ENCODE measurements around the gene COL23A1. TPM values are rescaled to one million over a fixed set of nuclear protein-coding genes. Genes with fewer than 3 reads are reported as not detected.

The COL23A1 gene
- total and polyA plus RNA-seq, 2 experiments from 2014 or later: 4.8 to 8.2 TPM

- TF ChIP-seq, protein P1, sequence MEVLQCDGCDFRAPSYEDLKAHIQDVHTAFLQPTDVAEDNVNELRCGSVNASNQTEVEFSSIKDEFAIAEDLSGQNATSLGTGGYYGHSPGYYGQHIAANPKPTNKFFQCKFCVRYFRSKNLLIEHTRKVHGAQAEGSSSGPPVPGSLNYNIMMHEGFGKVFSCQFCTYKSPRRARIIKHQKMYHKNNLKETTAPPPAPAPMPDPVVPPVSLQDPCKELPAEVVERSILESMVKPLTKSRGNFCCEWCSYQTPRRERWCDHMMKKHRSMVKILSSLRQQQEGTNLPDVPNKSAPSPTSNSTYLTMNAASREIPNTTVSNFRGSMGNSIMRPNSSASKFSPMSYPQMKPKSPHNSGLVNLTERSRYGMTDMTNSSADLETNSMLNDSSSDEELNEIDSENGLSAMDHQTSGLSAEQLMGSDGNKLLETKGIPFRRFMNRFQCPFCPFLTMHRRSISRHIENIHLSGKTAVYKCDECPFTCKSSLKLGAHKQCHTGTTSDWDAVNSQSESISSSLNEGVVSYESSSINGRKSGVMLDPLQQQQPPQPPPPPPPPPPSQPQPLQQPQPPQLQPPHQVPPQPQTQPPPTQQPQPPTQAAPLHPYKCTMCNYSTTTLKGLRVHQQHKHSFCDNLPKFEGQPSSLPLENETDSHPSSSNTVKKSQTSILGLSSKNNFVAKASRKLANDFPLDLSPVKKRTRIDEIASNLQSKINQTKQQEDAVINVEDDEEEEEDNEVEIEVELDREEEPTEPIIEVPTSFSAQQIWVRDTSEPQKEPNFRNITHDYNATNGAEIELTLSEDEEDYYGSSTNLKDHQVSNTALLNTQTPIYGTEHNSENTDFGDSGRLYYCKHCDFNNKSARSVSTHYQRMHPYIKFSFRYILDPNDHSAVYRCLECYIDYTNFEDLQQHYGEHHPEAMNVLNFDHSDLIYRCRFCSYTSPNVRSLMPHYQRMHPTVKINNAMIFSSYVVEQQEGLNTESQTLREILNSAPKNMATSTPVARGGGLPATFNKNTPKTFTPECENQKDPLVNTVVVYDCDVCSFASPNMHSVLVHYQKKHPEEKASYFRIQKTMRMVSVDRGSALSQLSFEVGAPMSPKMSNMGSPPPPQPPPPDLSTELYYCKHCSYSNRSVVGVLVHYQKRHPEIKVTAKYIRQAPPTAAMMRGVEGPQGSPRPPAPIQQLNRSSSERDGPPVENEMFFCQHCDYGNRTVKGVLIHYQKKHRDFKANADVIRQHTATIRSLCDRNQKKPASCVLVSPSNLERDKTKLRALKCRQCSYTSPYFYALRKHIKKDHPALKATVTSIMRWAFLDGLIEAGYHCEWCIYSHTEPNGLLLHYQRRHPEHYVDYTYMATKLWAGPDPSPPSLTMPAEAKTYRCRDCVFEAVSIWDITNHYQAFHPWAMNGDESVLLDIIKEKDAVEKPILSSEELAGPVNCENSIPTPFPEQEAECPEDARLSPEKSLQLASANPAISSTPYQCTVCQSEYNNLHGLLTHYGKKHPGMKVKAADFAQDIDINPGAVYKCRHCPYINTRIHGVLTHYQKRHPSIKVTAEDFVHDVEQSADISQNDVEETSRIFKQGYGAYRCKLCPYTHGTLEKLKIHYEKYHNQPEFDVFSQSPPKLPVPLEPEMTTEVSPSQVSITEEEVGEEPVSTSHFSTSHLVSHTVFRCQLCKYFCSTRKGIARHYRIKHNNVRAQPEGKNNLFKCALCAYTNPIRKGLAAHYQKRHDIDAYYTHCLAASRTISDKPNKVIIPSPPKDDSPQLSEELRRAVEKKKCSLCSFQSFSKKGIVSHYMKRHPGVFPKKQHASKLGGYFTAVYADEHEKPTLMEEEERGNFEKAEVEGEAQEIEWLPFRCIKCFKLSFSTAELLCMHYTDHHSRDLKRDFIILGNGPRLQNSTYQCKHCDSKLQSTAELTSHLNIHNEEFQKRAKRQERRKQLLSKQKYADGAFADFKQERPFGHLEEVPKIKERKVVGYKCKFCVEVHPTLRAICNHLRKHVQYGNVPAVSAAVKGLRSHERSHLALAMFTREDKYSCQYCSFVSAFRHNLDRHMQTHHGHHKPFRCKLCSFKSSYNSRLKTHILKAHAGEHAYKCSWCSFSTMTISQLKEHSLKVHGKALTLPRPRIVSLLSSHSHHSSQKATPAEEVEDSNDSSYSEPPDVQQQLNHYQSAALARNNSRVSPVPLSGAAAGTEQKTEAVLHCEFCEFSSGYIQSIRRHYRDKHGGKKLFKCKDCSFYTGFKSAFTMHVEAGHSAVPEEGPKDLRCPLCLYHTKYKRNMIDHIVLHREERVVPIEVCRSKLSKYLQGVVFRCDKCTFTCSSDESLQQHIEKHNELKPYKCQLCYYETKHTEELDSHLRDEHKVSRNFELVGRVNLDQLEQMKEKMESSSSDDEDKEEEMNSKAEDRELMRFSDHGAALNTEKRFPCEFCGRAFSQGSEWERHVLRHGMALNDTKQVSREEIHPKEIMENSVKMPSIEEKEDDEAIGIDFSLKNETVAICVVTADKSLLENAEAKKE (CRISPR knock-in tag; IDR thresholded peaks at IDR 0.05): no peak
- TF ChIP-seq EZH2 (IDR thresholded peaks at IDR 0.05; ENCODE audit: low read depth, unreplicated experiment) (no peak), ZNF331 (CRISPR knock-in tag; IDR thresholded peaks at IDR 0.05; ENCODE audit: low read depth) (no peak), CREB1 (CRISPR knock-in tag; IDR thresholded peaks at IDR 0.05; ENCODE audit: low read depth) (no peak), JUNB (IDR thresholded peaks at IDR 0.05; ENCODE audit: unreplicated experiment) (no peak)
Measured at GRCh38 chr5:178504340-178504960, 85.7 kb downstream of the COL23A1 start (continued).

GRCh38 chr5:178502401-178503100, 87.6 kb downstream of the COL23A1 start:
- H3K4me3 Mint-ChIP-seq: no peak overlapping the region
- Histone ChIP-seq H4K20me1 (replicated peaks; ENCODE audit: insufficient read depth) (0 out of 2 replicates have a peak, but pooled peaks cover 4% of the 10 kb centered on the region), H3K4me2 (no peak overlapping the region), H3K79me2 (replicated peaks; ENCODE audit: insufficient read depth) (no peaks in the 10 kb centered on the region), H3K27me3 (ENCODE audit: insufficient read depth) (no peaks in the 10 kb centered on the region), H3K4me3 (no peak overlapping the region), H3F3A (replicated peaks; ENCODE audit: low read depth) (no peaks in the 10 kb centered on the region), H3K4me1 (ENCODE audit: insufficient read depth) (no peaks in the 10 kb centered on the region), H2AFZ (no peak overlapping the region), H3K36me3 (ENCODE audit: insufficient read depth) (no peaks in the 10 kb centered on the region), H3K27ac (ENCODE audit: low read depth) (no peak overlapping the region), H3K9me2 (ENCODE audit: insufficient read depth) (peaks cover 4% of the 10 kb centered on the region; the same call in 1 of the 2 replicates)
- H3K4me1 Mint-ChIP-seq: no peaks in the 10 kb centered on the region
- H3K36me3 Mint-ChIP-seq (ENCODE audit: low read depth): no peaks in the 10 kb centered on the region
- peaks cover 6% of the 10 kb centered on the region for H3K27me3 Mint-ChIP-seq (ENCODE audit: insufficient read depth, low read depth, poor library complexity)
- peaks cover 4% of the 10 kb centered on the region for H3K9me3 Mint-ChIP-seq
- peak overlapping the region; percentile 41; the same call in 1 of the 2 replicates for H3K27ac Mint-ChIP-seq
- DNase-seq (ENCODE audit: low spot score) (no peak), ATAC-seq (no peak)
- no peak for TF ChIP-seq CREB1 (CRISPR knock-in tag; IDR thresholded peaks at IDR 0.05; ENCODE audit: low read depth)
- TF ChIP-seq, protein P1 (CRISPR knock-in tag; IDR thresholded peaks at IDR 0.05): no peak
- TF ChIP-seq, protein P2, sequence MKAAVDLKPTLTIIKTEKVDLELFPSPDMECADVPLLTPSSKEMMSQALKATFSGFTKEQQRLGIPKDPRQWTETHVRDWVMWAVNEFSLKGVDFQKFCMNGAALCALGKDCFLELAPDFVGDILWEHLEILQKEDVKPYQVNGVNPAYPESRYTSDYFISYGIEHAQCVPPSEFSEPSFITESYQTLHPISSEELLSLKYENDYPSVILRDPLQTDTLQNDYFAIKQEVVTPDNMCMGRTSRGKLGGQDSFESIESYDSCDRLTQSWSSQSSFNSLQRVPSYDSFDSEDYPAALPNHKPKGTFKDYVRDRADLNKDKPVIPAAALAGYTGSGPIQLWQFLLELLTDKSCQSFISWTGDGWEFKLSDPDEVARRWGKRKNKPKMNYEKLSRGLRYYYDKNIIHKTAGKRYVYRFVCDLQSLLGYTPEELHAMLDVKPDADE (IDR thresholded peaks at IDR 0.05): no peak

All from GM23338 (cell line).